Activated CD8-positive, alpha-beta memory T cell treated with anti-CD3 and anti-CD28 coated beads, Interleukin-2, amount 50 U/mL, for 1 hour (primary cell): ENCODE results near the gene C2orf15.
"Not testable (repeated sequence)": the region's sequence is repeated elsewhere in the genome, so short reads cannot be mapped to it uniquely, and the experiment has no call there.

Source experiments
- DNase-seq: peaks from one replicate; pipeline ENCODE4 v3.0.0-alpha.2; 2020; ENCODE audit errors: extremely low read depth

The C2orf15 gene

GRCh38 chr2:99141110-99142108 is at the start of gene C2orf15:
C2orf15 (plus strand) TSS chr2:99141707; CDS start chr2:99150559, 8,852 bp downstream.
- DNase-seq: peak; percentile 93

GRCh38 chr2:99096728-99097127 is 44.8 kb upstream of the C2orf15 start:
- no peak for DNase-seq

DNA sequence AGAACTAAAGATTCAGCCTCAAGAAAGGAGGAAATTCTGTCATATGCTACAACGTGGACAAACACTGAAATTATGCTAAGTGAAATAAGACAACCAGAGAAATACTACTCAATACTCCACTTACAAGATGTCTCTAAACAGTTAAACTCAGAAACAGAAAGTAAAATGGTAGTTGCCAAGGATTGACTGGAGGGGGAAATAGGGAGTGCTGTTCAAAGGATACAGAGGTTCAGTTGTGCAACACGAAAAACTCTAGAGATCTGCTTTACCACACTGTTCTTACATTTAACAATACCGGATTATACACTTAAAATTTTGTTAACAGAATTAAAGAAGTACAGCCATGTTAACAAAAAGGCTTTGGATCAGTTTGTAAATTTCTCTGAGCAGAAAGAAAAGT is 39.8 kb upstream of the C2orf15 start:
- no peak for DNase-seq

DNA sequence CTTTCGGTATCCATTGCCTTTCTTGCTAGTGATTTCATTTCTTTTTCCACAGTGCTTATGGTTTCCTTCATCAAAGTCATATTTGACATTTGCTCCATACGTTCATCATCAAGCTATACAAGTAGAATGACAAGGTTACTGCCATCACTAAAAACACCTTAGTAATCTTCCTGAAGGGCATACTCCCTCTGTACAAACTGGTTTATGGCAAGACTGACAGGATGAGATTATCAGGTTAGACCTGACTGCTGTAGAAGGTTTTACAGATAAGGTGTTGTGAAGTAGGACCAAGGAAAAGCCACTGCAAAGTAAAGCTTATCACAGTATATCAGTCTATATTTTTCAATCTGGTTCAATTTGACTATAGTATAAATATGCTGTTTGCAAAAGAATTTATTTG is 37.5 kb upstream of the C2orf15 start:
- no peak for DNase-seq

DNA sequence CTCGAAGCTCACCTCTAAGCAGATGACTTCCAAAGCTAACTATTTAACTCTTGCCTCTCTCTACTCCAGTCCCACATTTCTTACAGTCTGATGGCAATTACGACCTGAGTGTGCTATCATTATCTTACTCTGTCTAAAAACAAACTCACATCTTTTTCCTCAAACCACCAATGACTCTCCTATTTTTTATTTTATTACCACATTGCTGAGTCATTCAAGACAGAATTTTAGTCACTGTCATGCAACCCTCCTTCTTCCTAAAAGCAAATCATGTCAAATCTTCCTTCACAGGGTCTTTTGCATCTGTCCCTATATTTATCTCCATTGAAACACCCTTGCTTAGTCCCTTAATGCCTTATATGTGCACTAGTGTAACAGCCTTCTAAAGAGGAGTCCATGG is 34.6 kb upstream of the C2orf15 start:
- no peak for DNase-seq

DNA sequence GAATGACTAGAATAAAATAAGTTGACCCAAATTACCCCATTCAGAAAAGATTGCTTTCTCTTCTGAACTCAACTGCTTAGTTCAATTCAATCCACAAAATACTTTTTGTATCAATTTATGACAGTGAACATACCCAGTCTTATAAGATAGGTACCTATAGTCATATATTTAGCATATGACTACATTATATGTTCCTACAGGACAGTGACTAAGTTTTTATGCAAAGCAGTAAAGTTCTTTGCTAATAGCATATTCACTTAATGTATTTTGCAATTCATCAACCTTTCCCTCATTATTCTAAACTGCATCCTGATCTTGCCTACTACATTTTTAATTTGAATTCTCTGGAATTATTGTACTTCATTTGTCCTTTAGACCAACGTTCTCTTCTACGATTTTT is 30.3 kb upstream of the C2orf15 start:
- no peak for DNase-seq

GRCh38 chr2:99111945-99112344 is 29.6 kb upstream of the C2orf15 start:
- DNase-seq: no peak

GRCh38 chr2:99112617-99113016 is 28.9 kb upstream of the C2orf15 start:
- DNase-seq: no peak

DNA sequence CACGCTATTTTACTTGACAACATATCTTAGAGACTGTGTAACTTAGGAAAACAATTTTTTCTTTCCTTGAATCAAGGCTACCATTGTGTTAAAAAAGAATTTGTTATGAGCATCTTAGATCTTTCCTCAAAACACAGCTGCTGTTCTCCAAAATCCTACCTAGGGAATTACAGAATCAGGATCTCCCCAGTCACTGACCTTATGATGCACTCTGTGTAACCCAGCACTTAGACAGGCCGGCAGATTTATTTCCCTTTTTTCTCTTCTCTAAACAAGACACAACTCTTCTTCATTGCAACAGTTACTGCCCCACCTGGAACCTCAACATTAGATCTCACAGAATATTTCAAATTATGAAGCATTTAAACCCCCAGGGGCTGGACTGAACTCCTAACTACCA is 13.5 kb upstream of the C2orf15 start:
- no peak for DNase-seq

DNA sequence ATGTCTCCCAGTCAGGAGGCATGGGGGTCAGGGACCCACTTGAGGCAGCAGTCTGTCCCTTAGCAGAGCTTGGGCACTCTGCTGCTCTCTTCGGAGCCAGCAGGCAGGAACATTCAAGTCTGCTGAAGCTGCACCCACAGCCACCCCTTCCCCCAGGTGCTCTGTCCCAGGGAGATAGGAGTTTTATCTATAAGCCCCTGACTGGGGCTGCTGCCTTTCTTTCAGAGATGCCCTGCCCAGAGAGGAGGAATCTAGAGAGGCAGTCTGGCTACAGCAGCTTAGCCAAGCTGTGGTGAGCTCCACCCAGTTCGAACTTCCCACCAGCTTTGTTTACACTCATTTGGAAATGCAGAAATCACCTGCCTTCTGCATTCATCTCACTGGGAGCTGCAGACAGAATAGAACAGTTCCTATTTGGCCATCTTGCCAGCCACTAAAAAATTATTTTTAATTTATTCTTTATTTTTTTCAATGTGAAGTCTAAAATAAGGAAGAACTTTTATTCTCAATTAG is 6.4 kb upstream of the C2orf15 start:
- DNase-seq: not testable (repeated sequence)

GRCh38 chr2:99139003-99139402 is 2.5 kb upstream of the C2orf15 start:
- DNase-seq: no peak

DNA sequence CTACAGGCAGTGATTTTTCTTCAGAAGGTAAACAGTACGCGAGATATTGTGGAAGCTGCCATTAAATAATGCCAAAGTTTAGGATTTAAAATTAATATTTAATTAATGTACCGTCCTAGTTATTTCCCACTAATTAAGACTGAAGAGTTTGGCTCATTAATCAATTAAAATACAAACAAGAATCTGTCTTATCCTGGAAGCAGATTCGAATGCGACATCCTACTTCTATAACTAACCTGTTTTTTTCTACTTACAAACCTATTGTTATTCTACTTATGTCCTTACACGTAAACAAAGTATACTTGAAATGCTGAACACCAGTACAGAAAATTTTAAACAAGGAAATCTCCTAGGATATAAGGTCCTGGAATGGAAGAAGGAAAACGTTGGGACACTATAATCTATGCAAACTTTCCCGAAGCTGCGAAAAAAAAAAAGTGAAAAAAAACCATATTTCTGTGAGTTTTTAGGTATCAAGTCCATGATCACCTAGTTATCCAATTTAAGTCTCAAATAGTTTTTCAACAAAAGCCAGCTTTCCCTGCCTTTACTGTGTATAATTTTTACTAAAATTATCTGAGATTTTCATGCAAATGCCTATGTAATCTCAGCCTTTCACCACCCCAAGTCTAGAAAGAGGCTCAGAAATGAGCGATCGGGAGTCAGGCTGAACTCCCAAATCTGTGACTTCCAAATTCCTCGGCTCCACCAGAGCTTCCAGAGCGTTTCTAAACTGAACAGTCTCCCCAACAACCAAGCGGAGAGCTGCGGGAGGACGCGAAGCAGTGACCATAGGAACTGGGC is 1.2 kb upstream of the C2orf15 start:
- no peak for DNase-seq

DNA sequence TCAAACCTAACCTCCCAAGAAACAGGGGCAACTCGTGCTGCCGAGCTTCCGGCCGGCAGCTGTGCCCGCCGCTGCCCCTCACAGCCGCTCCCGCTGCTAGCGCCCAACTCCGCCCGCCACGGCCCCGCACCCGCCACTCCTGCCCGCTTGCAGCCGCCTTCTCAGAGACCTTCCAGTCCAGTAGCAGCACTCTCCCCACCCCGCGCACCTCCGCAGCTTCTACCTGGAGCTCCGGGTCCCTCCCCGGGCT is 722 bp upstream of the C2orf15 start:
- DNase-seq: no peak

GRCh38 chr2:99150706-99151105 is 9.2 kb downstream of the C2orf15 start:
- no peak for DNase-seq

DNA sequence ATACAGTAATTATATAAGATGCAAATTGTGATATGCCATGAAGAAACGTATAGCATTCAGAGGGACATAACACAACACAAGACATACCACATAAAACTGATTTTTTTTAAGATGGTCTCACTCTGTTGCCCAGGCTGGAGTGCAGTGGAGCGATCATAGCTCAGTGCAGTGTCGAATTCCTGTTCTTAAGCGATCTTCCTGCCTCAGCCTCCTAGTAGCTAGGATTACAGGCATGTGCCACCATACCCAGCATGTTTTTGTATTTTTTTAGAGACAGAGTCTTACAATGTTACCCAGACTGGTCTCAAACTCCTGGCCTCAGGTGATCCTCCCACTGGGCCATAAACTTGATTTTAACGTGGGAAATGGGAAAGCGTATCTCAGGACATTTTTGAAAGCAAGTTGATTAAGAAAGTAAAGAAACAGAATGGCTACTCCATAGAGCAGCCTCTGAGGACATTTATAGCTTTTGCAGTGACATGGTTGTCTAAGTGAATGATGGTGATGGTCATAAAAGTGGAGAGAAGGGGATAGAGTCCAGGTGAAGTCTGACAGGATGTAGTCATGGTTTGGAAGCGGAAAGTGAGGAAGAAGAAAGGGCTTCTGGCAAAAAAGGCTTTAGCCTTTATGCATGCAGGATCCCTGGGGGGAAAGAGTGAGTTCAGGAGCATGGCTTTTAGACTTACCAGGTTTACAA is 10.8 kb downstream of the C2orf15 start:
- no peak for DNase-seq

DNA sequence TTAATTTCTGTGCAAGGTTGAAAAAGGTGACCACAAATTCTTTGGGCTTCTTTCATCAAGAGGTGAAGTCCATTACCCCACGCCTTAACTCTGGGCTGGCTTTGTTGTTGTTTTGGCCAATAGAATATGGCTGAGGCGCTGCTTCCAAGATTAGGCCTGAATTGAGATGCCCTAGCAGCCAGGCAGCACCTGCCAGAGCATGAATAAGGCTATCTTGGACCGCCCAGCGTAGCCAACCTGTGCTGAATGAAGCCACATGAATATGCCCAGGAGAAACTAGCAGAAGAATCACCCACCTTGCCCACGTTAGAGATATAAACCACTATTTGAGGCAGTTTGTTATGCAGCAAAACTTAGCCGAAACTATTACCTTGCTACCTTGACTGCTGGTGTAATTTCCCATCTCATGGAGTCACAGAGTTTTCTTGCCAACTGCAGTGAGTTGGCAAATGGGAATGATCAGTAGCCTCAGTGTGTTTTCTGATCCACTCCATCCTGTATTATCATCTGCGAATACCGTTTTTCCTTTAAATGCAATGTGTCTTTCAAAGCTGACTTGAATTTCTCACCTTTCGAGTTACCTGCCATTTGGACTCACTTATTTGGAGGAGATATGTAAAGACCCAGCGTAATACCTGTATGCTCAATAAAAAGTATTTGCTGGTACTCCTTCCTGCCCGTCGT is 12.6 kb downstream of the C2orf15 start:
- no peak for DNase-seq

- peak; percentile 64 for DNase-seq
Measured at GRCh38 chr2:99154643-99155536, 13.4 kb downstream of the C2orf15 start, which contains the start of the genes LIPT1 and TSGA10. LIPT1 (plus strand) TSS chr2:99154967; CDS start chr2:99161958, 6,991 bp downstream. TSGA10 (minus strand) TSS chr2:99154942; CDS start chr2:99109439, 45,503 bp downstream.

- DNase-seq: no peak
Measured at GRCh38 chr2:99156891-99157290, 15.4 kb downstream of the C2orf15 start.

GRCh38 chr2:99158599-99158998 is 17.1 kb downstream of the C2orf15 start:
- DNase-seq: no peak

DNA sequence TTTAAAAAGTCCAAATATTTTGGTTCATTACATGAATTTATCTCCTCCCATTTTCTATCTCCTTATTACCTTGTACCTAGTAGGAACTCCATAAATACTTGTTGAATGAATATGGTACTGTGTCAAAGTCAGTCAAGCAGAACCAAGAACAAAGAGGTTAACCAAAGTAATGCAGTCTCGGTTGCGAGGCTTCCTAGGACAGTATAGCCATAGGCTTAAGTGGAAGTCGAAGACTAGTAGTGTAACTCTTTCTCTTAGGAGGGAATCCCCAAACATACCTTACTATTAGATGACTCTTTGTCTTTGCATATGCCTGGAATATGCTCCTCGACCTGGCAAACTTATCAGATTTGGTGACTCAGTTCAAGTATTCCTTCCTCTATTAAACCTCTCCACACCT is 18.1 kb downstream of the C2orf15 start:
- no peak for DNase-seq
